Choroid plexus epithelial cell (primary cell): ENCODE measurements around the gene LHX2.

Source experiments
- DNase-seq: peaks from one replicate; pipeline ENCODE4 v3.0.0-alpha.2; 2010; ENCODE audit warnings: low read depth
- H3K4me3 ChIP-seq: 2 replicates; pipeline ENCODE4 v1.5.1; 2011; ENCODE audit warnings: low read depth, mild to moderate bottlenecking, control low read depth, low read length, moderate library complexity
- TF ChIP-seq, protein P1 (sequence below): conservative IDR thresholded peaks from 2 replicates; pipeline ENCODE4 v1.5.1; 2011; ENCODE audit warnings: low read depth, mild to moderate bottlenecking, control low read depth, inconsistent platforms, low read length, moderate library complexity

The LHX2 gene

GRCh38 chr9:124074746-124075145 is 63.2 kb downstream of the LHX2 start:
- DNase-seq, result peak; percentile 10
- H3K4me3 ChIP-seq, result no peak overlapping the region
- TF ChIP-seq, protein P1, sequence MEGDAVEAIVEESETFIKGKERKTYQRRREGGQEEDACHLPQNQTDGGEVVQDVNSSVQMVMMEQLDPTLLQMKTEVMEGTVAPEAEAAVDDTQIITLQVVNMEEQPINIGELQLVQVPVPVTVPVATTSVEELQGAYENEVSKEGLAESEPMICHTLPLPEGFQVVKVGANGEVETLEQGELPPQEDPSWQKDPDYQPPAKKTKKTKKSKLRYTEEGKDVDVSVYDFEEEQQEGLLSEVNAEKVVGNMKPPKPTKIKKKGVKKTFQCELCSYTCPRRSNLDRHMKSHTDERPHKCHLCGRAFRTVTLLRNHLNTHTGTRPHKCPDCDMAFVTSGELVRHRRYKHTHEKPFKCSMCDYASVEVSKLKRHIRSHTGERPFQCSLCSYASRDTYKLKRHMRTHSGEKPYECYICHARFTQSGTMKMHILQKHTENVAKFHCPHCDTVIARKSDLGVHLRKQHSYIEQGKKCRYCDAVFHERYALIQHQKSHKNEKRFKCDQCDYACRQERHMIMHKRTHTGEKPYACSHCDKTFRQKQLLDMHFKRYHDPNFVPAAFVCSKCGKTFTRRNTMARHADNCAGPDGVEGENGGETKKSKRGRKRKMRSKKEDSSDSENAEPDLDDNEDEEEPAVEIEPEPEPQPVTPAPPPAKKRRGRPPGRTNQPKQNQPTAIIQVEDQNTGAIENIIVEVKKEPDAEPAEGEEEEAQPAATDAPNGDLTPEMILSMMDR, result no peak

DNA sequence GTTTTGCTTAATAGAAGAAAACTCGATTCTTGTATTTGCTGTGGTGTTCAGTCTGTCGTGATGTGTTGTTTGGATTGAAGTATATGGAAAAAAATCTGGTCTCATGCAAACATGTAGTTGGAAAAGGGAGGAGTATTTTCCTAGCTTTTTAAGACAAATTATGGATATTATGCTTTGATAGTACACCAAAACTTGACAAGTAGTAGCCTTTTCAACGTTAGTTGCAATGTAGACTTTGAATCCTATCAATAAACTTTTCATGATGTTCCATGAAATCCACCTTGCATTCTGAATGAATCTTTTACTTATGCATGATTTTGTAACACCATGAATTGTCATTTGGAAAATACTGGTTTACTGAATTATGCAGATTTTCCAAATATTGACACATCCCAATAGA is 64.2 kb downstream of the LHX2 start:
- no peak overlapping the region for H3K4me3 ChIP-seq
- DNase-seq, result no peak
- TF ChIP-seq, protein P1, result no peak

- TF ChIP-seq, protein P1, result no peak
- no peak overlapping the region for H3K4me3 ChIP-seq
- DNase-seq, result no peak
These were observed 66.5 kb downstream of the LHX2 start for GRCh38 chr9:124077915-124078572.

DNA sequence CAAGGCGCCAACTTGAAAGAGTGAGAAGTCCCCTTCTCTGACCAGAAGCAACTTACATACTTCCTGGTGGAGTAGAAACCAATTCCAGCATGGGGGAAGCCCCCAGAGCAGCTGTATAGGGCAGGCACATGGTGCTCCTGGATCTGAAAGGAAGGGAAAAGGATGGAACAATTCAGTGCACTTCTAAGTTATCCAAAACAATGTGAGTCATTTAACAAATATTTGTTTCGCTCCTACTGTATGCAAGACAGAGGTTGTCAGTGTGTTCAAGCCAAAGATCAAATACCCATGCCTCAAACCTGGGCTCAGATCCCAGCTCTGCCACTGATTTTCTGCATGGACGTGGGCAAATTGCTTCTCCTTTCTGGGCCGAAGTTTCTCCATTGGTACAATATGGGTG is 67.1 kb downstream of the LHX2 start:
- TF ChIP-seq, protein P1, result no peak
- H3K4me3 ChIP-seq, result no peak overlapping the region
- peak; percentile 56 for DNase-seq

DNA sequence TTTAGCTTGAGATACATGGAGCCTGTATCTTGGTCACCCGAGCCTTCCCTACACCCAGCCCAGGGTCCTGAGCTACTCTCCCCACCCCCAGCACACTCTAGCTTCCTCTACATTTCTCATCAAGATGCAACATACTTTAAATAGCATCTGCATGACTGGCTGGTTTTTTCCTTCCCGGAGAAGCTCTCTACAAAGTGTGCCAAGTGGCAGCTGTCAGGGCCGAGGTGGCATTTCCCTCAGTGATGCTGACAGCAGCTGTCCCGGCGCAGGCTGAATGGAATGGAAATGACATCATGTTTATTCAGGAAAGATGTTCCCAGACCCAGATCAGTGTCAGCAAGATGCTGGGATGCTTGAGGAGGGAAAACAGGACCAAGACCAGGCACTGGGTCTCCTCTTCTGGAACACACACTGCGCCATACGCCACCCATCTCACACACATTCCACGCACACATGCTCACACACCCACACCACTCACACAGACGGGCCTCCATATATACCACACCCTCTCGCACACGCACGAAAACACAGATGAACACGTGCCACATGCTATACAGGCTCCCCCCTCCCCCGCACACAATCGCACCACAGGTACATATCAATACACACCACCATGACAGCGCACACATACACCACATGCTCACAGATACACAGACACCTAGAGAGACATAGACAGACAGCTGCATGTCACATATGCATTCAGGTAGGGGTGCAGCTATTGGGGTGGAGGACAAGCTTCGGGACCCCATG is 67.8 kb downstream of the LHX2 start:
- H3K4me3 ChIP-seq, result no peak overlapping the region
- DNase-seq, result peak; percentile 60
- TF ChIP-seq, protein P1, result no peak

DNA sequence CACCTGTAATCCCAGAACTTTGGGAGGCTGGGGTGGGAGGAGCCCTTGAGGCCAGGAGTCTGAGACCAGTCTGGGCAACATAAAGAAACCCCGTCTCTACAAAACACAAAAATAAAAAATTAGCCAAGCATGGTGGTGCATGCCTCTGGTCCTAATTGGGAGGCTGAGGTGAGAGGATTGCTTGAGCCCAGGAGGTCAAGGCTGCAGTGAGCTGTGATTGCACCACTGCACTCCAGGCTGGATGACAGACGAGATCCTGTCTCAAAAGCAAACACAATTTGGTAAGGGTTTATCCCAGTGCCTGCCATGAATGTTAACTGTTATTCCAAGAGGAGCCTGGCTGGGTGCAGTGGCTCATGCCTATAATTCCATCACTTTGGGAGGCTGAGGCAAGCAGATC is 71.1 kb downstream of the LHX2 start:
- H3K4me3 ChIP-seq, result no peak overlapping the region
- no peak for DNase-seq
- TF ChIP-seq, protein P1, result no peak
